T-cell (primary cell): ENCODE measurements around the gene CELF5. TPM values are rescaled to one million over a fixed set of nuclear protein-coding genes. Genes with fewer than 3 reads are reported as not detected.

Experiments
- ATAC-seq, 4 experiments: fragments of 200-7000 bp in 3 of 4; fragments of 150-1000 bp in 1 of 4; cut with Tn5 transposase; replicated peaks in 1 of 4; 1 replicate in 3 of 4; 2 replicates in 1 of 4; pipeline ENCODE4 v1.10.0; 2021; ENCODE audit warnings: moderate library complexity in 3 of 4, mild to moderate bottlenecking in 2 of 4, moderate number of reproducible peaks in 1 of 4
- CTCF ChIA-PET, 2 donors: fragments of 300-600 bp; sonication (Branson Sonifier 250); formaldehyde crosslinking; loops; one replicate each; lab custom pipeline; 2022; ENCODE audit warnings: antibody characterized with exemption in 2 of 2; lab: Charles Lee
- POLR2A ChIA-PET, 2 donors: fragments of 300-600 bp; sonication (Branson Sonifier 250); formaldehyde crosslinking; loops; one replicate each; lab custom pipeline; 2022; ENCODE audit warnings: antibody characterized with exemption in 2 of 2; lab: Charles Lee
- DNase-seq, 35 experiments: peaks; one replicate each; pipeline versions ENCODE4 v3.0.0 to v3.0.0-alpha.2; 2013 to 2023
- H3K27ac ChIP-seq: one replicate; pipeline ENCODE4 v1.5.1; 2013; ENCODE audit warnings: low read length
- H3K27me3 ChIP-seq, 2 experiments: replicated peaks in 1 of 2; 1 replicate in 1 of 2; 2 replicates in 1 of 2; pipeline versions ENCODE4 v1.6.1 to v1.7.0; 2013; ENCODE audit warnings: low read length in 1 of 2, mixed read lengths in 1 of 2; ENCODE audit not compliant: control insufficient read depth in 2 of 2, insufficient read depth in 2 of 2; ENCODE audit errors: extremely low read depth in 1 of 2
- H3K36me3 ChIP-seq, 2 donors: 1 replicate in 1 of 2; 2 replicates in 1 of 2; pipeline versions ENCODE4 v1.6.1 to v1.7.0; 2013; ENCODE audit warnings: low read length in 1 of 2; ENCODE audit not compliant: control insufficient read depth in 2 of 2, insufficient read depth in 1 of 2; ENCODE audit errors: extremely low read depth in 1 of 2
- H3K4me1 ChIP-seq, 2 experiments: 1 replicate in 1 of 2; 2 replicates in 1 of 2; pipeline versions ENCODE4 v1.6.1 to v1.7.0; 2013; ENCODE audit warnings: low read length in 2 of 2, mixed read lengths in 1 of 2; ENCODE audit not compliant: insufficient read depth in 2 of 2, control insufficient read depth in 1 of 2; ENCODE audit errors: extremely low read depth in 1 of 2
- H3K4me3 ChIP-seq, 2 donors: 1 replicate in 1 of 2; 2 replicates in 1 of 2; pipeline versions ENCODE4 v1.5.1 to v1.7.0; 2013; ENCODE audit warnings: mild to moderate bottlenecking in 2 of 2, low read length in 1 of 2, moderate library complexity in 1 of 2; ENCODE audit not compliant: control insufficient read depth in 1 of 2; ENCODE audit errors: extremely low read depth in 1 of 2
- H3K9me3 ChIP-seq: 2 replicates; pipeline ENCODE4 v1.7.0; 2013
- H3K27ac Mint-ChIP-seq, 2 donors: one replicate each; pipeline ENCODE4 v1.8.0; 2020 to 2021; ENCODE audit warnings: mild to moderate bottlenecking in 2 of 2, mixed read lengths in 2 of 2
- H3K27me3 Mint-ChIP-seq, 2 donors: one replicate each; pipeline ENCODE4 v1.8.0; 2021 to 2022; ENCODE audit warnings: mixed read lengths in 2 of 2
- H3K36me3 Mint-ChIP-seq: one replicate; pipeline ENCODE4 v1.8.0; 2021; ENCODE audit warnings: mixed read lengths
- H3K4me1 Mint-ChIP-seq, 3 donors: one replicate each; pipeline ENCODE4 v1.8.0; 2020 to 2022; ENCODE audit warnings: mixed read lengths in 3 of 3, mild to moderate bottlenecking in 1 of 3
- H3K4me3 Mint-ChIP-seq, 3 donors: one replicate each; pipeline ENCODE4 v1.8.0; 2020 to 2022; ENCODE audit warnings: mild to moderate bottlenecking in 3 of 3, mixed read lengths in 3 of 3, moderate library complexity in 3 of 3
- H3K9me3 Mint-ChIP-seq, 3 donors: one replicate each; pipeline ENCODE4 v1.8.0; 2020 to 2022; ENCODE audit warnings: mixed read lengths in 3 of 3
- WGBS: methylation state at CpG from one replicate; pipeline ENCODE4 v1.1.5; 2013; ENCODE audit warnings: missing lambda C conversion rate; ENCODE audit not compliant: insufficient coverage; 5-methylcytosine and 5-hydroxymethylcytosine counted together
- total RNA-seq, 35 experiments: library from RNA in 6 of 35; stranded (reverse) in 6 of 35; fragments of 120-200 nt in 1 of 35; gene quantifications; one replicate each; pipeline versions ENCODE4 v1.2.1 to v1.2.4 and lab custom pipeline; 2013 to 2026

The CELF5 gene
- total RNA-seq, 5 donors from 2014 or later (not counting 1 experiment from before 2014, with no cell fraction given) = 0.23 to 1.9 (median 0.39) TPM; not detected in 1

- H3K36me3 ChIP-seq = no peaks in the 10 kb centered on the region
- peaks cover 3 to 57% of the 10 kb centered on the region in 2 experiments for H3K27me3 ChIP-seq
These were observed 48.0 kb downstream of the CELF5 start for GRCh38 chr19:3272401-3272931.

GRCh38 chr19:3272952-3273351, 48.5 kb downstream of the CELF5 start:
- ChIA-PET CTCF (no interaction called here), POLR2A (no interaction called here)
- DNase-seq (no peak), ATAC-seq (no peak)
- Mint-ChIP-seq H3K27ac (no peak overlapping the region), H3K9me3 (no peaks in the 10 kb centered on the region), H3K27me3 (peaks cover 26 to 34% of the 10 kb centered on the region in 2 donors), H3K4me1 (peaks cover 14 to 26% (median 19%) of the 10 kb centered on the region in 3 donors), H3K4me3 (no peak overlapping the region), H3K36me3 (no peaks in the 10 kb centered on the region)
- Histone ChIP-seq H3K9me3 (no peaks in the 10 kb centered on the region), H3K36me3 (no peaks in the 10 kb centered on the region), H3K4me1 (peaks cover 4 to 25% of the 10 kb centered on the region in 2 experiments), H3K27me3 (peaks cover 3 to 53% of the 10 kb centered on the region in 2 experiments), H3K27ac (no peak overlapping the region), H3K4me3 (no peak overlapping the region)
- 91% methylated on average over 3 of the region's 3 CpGs for WGBS

More at GRCh38 chr19:3272401-3272931, 48.0 kb downstream of the CELF5 start:
- POLR2A ChIA-PET = no interaction called here
- Mint-ChIP-seq H3K9me3 (no peaks in the 10 kb centered on the region), H3K27ac (no peak overlapping the region), H3K36me3 (no peaks in the 10 kb centered on the region), H3K27me3 (peaks cover 29 to 38% of the 10 kb centered on the region in 2 donors), H3K4me1 (peaks cover 14 to 25% (median 19%) of the 10 kb centered on the region in 3 donors), H3K4me3 (no peak overlapping the region)
- no peak overlapping the region for H3K27ac ChIP-seq
- peaks cover 4 to 25% of the 10 kb centered on the region in 2 experiments for H3K4me1 ChIP-seq
- CTCF ChIA-PET = no interaction called here
- DNase-seq = no peak
- WGBS = 86% methylated on average over 1 of the region's 4 CpGs
- no peaks in the 10 kb centered on the region for H3K9me3 ChIP-seq
- H3K4me3 ChIP-seq = no peak overlapping the region
- ATAC-seq = no peak

GRCh38 chr19:3274245-3274941, 49.9 kb downstream of the CELF5 start:
- ChIA-PET POLR2A (no interaction called here), CTCF (no interaction called here)
- Histone ChIP-seq H3K9me3 (no peaks in the 10 kb centered on the region), H3K27ac (no peak overlapping the region), H3K4me1 (peaks cover 4 to 25% of the 10 kb centered on the region in 2 experiments), H3K4me3 (no peak overlapping the region), H3K36me3 (no peaks in the 10 kb centered on the region), H3K27me3 (peaks cover 3 to 38% of the 10 kb centered on the region in 2 experiments)
- H3K9me3 Mint-ChIP-seq = no peaks in the 10 kb centered on the region
- peaks cover 14 to 26% (median 19%) of the 10 kb centered on the region in 3 donors for H3K4me1 Mint-ChIP-seq
- H3K36me3 Mint-ChIP-seq = no peaks in the 10 kb centered on the region
- ATAC-seq (no peak), DNase-seq (no peak)
- peak overlapping the region in 1 of 2 donors; percentile 73 for H3K27ac Mint-ChIP-seq
- WGBS = 93% methylated on average over 7 of the region's 9 CpGs
- peaks cover 19% of the 10 kb centered on the region in 2 donors for H3K27me3 Mint-ChIP-seq
- H3K4me3 Mint-ChIP-seq = peak overlapping the region; percentile 80 to 88 (median 81)

- peaks cover 0 to 32% of the 10 kb centered on the region in 2 experiments for H3K27me3 ChIP-seq
- peak in 17 of 35 experiments; percentile 6 to 49 (median 20) for DNase-seq
- H3K9me3 ChIP-seq = no peaks in the 10 kb centered on the region
- WGBS = 16% methylated on average over 16 of the region's 19 CpGs
- CTCF ChIA-PET = interaction anchor here (0.6 to 1.3 kb wide), 3 partner anchors 154 to 324 kb away, joined by 6 to 8 read pairs (median 7); no protein-coding TSS in a partner anchor
- peak overlapping the region; percentile 80 to 88 (median 81) for H3K4me3 Mint-ChIP-seq
- peak overlapping the region; percentile 71 to 73 for H3K27ac Mint-ChIP-seq
- H3K36me3 Mint-ChIP-seq = no peaks in the 10 kb centered on the region
- peak overlapping the region; percentile 49 for H3K27ac ChIP-seq
- H3K36me3 ChIP-seq = no peaks in the 10 kb centered on the region
- peaks cover 12% of the 10 kb centered on the region in 2 donors for H3K27me3 Mint-ChIP-seq
- ATAC-seq = peak in 3 of 4 experiments; percentile 21 to 35 (median 28)
- no peaks in the 10 kb centered on the region for H3K9me3 Mint-ChIP-seq
- peak overlapping the region; percentile 61 to 68 for H3K4me3 ChIP-seq
- H3K4me1 ChIP-seq = peaks cover 4 to 23% of the 10 kb centered on the region in 2 experiments
- peaks cover 14 to 22% (median 19%) of the 10 kb centered on the region in 3 donors for H3K4me1 Mint-ChIP-seq
- POLR2A ChIA-PET = interaction anchor here in 1 of 2 donors (0.6 kb wide), 1 partner anchor 1693 kb away, joined by 5 read pairs; no protein-coding TSS in a partner anchor
These were observed 50.6 kb downstream of the CELF5 start for GRCh38 chr19:3274942-3275582.

GRCh38 chr19:3275583-3276340, 51.3 kb downstream of the CELF5 start:
- ChIA-PET CTCF (interaction anchor here (0.5 to 1.4 kb wide), 8 partner anchors 20 to 1418 kb away, joined by 3 to 8 read pairs (median 6); partner anchors contain the start of gene TLE6 (in 1 of the 2)), POLR2A (interaction anchor here (0.6 to 1.0 kb wide), 5 partner anchors 85 to 1692 kb away, joined by 3 to 6 read pairs (median 4); no protein-coding TSS in a partner anchor)
- Histone ChIP-seq H3K4me3 (peak overlapping the region; percentile 61 to 68), H3K27ac (peak overlapping the region; percentile 49), H3K27me3 (peaks cover 0 to 27% of the 10 kb centered on the region in 2 experiments), H3K36me3 (no peaks in the 10 kb centered on the region), H3K9me3 (no peaks in the 10 kb centered on the region), H3K4me1 (peaks cover 4 to 18% of the 10 kb centered on the region in 2 experiments)
- DNase-seq (peak; percentile 84 to 96 (median 92)), ATAC-seq (peak; percentile 78 to 84 (median 82))
- Mint-ChIP-seq H3K27me3 (peaks cover 10 to 11% of the 10 kb centered on the region in 2 donors), H3K4me1 (peaks cover 14 to 22% (median 19%) of the 10 kb centered on the region in 3 donors), H3K36me3 (no peaks in the 10 kb centered on the region), H3K4me3 (peak overlapping the region; percentile 80 to 88 (median 81)), H3K27ac (peak overlapping the region; percentile 71 to 73), H3K9me3 (no peaks in the 10 kb centered on the region)
- WGBS = under 1% methylated on average over 34 of the region's 45 CpGs
